SK-N-SH (cell line): Measurements from ENCODE around the gene RPE.

ENCODE experiments used
- SMC3 ChIP-seq: IDR thresholded peaks from 2 replicates; pipeline ENCODE4 v1.6.1; 2012; ENCODE audit warnings: low read depth, low read length, improper control_type of control experiment
- TF ChIP-seq, protein P1 (sequence below): IDR thresholded peaks from 2 replicates; pipeline ENCODE4 v1.6.1; 2012; ENCODE audit warnings: mild to moderate bottlenecking, low read depth, low read length, moderate library complexity
- TF ChIP-seq, protein P2 (sequence below): IDR thresholded peaks from 2 replicates; pipeline ENCODE4 v1.4.0; 2012; ENCODE audit warnings: low read depth

GRCh38 chr2:209956271-209956670 lies 46.2 kb upstream of the RPE start:
- TF ChIP-seq, protein P1, sequence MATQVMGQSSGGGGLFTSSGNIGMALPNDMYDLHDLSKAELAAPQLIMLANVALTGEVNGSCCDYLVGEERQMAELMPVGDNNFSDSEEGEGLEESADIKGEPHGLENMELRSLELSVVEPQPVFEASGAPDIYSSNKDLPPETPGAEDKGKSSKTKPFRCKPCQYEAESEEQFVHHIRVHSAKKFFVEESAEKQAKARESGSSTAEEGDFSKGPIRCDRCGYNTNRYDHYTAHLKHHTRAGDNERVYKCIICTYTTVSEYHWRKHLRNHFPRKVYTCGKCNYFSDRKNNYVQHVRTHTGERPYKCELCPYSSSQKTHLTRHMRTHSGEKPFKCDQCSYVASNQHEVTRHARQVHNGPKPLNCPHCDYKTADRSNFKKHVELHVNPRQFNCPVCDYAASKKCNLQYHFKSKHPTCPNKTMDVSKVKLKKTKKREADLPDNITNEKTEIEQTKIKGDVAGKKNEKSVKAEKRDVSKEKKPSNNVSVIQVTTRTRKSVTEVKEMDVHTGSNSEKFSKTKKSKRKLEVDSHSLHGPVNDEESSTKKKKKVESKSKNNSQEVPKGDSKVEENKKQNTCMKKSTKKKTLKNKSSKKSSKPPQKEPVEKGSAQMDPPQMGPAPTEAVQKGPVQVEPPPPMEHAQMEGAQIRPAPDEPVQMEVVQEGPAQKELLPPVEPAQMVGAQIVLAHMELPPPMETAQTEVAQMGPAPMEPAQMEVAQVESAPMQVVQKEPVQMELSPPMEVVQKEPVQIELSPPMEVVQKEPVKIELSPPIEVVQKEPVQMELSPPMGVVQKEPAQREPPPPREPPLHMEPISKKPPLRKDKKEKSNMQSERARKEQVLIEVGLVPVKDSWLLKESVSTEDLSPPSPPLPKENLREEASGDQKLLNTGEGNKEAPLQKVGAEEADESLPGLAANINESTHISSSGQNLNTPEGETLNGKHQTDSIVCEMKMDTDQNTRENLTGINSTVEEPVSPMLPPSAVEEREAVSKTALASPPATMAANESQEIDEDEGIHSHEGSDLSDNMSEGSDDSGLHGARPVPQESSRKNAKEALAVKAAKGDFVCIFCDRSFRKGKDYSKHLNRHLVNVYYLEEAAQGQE, result no peak
- TF ChIP-seq SMC3, result no peak
- TF ChIP-seq, protein P2, sequence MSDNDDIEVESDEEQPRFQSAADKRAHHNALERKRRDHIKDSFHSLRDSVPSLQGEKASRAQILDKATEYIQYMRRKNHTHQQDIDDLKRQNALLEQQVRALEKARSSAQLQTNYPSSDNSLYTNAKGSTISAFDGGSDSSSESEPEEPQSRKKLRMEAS, result no peak
